Measurements from ENCODE around the gene FADS2.

FADS2 gene

DNA sequence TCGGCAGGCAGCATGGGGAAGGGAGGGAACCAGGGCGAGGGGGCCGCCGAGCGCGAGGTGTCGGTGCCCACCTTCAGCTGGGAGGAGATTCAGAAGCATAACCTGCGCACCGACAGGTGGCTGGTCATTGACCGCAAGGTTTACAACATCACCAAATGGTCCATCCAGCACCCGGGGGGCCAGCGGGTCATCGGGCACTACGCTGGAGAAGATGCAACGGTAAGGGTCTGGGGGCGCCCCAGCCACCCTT is 204 bp downstream of the FADS2 start:
- no peak for DNase-seq

GRCh38 chr11:61828629-61829407 is 718 bp downstream of the FADS2 start:
- DNase-seq, result no peak

DNA sequence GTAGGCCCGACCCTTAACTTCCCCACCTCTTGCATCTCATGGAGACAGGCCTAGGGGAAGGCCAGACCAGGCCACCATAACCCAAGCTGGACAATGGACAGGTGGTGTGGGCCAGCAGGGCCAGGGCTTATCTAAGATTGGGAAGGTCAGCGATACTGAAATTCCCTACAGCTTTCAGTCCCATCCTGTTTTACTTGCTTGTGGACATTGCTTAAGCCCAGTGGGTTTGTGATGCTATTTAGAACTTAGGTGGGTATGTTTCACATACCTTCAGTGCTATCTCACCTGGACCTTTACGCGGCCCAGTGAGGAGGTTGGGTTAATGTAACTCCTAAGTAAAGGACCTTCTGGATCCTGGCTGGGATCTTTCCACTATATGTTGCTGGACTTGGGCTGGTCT is 1.7 kb downstream of the FADS2 start:
- no peak for DNase-seq

DNA sequence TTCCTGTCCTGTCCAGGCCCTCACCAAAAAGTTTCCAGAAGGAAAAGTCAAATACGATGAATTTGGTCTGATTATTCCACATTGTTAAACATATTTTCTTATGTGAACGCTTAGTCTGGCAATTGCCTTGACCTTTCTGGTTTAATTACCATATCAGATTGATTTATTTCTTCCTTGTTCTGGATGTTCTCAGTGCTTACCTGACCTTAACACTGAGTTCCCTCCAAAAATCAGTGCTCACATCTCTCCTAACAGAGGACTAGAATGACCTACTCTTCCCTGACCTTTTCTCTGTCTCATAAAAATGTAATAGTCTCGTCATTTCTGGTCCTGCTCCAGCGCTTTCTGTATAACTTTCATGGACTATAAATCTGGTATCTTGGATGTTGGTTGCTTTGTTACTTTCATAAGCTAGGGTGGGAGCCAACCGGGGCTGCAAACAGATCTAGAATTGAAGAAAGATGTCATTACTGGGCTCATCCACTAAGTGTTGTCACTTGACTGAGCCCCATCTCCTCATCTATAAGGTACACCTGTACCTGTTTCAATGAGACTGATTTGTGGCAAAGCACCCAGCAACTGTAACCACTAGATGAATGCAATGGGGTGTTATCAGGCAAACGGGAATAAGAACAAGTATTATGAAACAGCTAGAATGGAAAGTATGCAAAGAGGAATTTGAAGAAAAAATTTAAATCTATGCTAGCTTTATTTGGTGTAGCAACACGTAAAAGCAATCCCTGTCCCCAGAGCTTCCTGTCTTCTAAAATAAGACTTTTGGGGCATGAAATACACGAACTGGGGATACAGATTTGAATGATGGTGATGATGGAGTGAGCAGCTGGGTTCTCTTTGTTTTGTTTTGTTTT is 2.4 kb downstream of the FADS2 start:
- no peak for DNase-seq

GRCh38 chr11:61832207-61832606 is 4.1 kb downstream of the FADS2 start:
- no peak for DNase-seq

- DNase-seq, result no peak
Observed at GRCh38 chr11:61832754-61833153, 4.7 kb downstream of the FADS2 start.

DNA sequence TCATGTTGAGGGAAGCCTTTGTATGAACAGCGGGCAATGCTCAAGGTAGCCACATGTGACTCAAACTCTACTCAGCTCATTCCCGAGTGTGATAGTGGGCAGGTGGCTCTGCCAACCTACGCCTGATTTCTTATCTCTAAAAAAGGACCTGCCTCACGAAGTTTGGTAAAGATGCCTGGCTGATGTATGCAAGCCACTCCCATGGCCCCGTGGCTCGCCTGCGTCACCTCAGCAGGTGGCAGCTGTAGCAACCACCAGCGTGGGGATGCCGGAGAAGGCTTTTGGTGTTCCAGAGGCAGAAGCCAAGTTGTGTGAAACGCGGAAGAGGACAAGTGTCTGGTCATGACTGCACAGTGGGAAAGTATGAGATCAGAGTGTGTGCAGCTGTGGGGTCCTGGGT is 5.4 kb downstream of the FADS2 start:
- no peak for DNase-seq

GRCh38 chr11:61833926-61834277 is 5.8 kb downstream of the FADS2 start:
- no peak for DNase-seq

DNA sequence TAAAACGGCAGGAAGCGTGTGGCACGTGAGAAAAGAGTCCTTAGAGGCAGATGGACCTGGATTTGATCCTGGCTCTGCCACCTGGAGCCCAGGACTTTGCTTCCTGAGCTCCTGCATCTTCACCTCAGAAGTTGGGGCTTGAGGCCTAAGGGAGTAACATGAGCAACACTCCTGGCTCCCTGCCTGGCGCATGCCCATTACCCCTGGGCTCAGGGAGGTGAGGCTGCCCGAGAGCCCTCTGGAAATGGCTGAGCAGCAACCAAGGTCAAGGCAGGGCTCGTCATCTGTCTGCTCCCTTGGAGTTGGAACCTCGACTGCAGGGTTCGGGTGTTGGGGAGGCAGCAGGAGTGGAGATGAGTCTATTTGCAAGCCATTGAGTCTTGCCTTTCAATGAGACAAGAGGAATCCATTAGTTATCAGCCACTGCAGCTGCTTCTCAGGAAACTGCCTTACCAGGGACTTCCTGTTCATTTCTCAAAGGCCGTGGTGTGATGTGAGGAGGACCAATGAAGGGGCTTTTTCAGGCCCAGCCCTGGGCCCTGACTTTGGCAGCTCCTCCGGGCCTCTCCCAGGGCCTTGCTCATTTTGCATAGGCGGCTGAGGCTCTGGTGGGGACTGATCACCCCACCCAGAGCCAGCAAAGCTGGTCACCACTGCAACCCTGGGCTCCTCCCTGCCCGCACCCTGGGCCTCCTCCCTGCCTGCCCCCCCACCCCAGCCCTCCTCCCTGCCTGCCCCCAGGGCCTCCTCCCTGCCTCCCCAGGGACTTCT is 6.4 kb downstream of the FADS2 start:
- DNase-seq, result no peak

GRCh38 chr11:61836193-61836592 is 8.1 kb downstream of the FADS2 start:
- no peak for DNase-seq

DNA sequence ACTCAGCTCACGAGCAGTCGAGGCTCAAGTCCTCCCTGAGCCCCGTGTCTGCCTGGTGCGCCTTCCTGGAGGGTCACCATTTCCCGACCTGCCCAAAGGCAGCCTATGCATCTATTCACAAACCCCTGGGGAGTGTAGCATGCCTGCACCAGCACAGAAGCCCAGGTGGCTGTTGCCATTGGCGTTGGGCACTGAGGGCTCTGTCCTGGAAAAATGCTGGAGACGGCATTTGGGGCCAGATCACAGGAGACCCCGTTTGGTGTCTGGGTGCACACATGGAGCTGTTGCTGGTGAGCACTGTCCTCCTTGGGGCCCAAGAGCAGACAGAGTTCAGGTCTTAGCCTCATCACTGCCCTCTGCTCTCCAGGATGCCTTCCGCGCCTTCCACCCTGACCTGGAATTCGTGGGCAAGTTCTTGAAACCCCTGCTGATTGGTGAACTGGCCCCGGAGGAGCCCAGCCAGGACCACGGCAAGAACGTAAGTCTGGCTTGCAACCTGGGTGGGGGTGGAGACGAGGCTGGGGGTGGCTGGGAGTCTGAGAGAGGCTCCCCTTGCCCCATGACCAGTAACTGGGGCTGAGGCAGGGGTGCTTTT is 9.4 kb downstream of the FADS2 start:
- no peak for DNase-seq

- DNase-seq, result no peak
Observed at GRCh38 chr11:61838501-61838900, 10.4 kb downstream of the FADS2 start.

- no peak for DNase-seq
Observed at GRCh38 chr11:61838921-61839320, 10.8 kb downstream of the FADS2 start.

DNA sequence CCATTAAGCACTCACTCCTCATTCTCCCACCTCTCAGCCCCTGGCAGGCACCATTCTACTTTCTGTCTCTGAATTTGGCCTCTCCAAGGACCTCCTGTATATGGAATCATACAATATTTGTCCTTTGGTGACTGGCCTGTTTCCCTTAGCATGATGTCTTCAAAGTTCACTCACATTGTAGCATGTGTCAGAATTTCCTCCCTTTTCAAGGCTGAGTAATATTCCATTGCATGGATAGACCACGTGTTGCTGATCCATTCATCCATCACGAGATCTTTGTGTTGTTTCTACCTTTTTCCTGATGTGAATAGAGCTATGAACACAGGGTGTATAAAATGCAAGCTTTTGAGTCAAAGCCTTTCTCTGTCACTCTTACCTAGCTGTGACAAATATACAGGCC is 11.6 kb downstream of the FADS2 start:
- no peak for DNase-seq

- no peak for DNase-seq
Observed at GRCh38 chr11:61840371-61840770, 12.3 kb downstream of the FADS2 start.

GRCh38 chr11:61841636-61842527 is 13.8 kb downstream of the FADS2 start:
- DNase-seq, result no peak

DNA sequence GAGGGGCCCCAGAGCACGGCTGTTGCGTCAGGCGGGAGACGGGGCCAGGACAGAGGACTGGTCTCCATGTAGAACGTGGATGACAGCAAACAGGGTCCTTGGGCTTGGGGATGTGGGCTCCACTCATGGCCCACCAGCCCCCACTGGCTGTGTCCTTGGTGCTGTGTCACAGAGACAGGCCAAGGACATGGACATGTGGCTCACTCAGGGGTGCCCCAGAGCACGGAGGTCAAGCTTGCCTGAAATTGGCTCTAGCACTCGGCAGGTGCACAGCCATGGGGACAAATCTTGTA is 14.4 kb downstream of the FADS2 start:
- no peak for DNase-seq

DNA sequence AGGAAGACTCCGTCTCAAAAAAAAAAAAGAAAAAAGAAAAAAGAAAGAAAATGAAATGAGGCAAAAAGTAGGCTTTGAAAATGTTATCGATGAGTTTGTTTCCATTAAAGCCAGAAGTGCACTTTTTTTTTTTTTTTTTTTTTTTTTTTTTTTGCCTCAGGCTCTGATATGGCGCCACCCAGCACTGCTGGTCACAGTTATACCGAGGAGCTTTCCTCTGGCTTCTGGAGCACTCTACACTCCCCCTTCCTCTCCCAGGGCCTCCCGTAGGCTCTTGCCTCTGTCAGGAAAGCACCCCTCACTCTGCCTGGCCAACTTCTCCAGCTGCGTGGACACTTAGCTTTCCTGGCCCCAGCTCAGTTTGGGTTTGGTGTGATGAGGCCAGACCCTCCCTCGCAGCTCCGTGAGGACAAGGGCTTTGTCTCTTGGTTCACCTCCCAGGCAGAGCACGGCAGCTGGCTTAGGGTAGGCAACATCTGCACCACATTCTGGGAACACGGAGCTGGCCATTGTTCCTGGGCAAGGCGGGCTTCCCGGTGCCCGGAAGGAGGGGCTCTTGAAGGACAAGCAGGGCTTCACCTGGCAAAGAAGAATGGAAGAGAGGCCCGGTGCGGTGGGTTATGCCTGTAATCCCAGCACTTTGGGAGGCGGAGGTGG is 16.9 kb downstream of the FADS2 start:
- no peak for DNase-seq

DNA sequence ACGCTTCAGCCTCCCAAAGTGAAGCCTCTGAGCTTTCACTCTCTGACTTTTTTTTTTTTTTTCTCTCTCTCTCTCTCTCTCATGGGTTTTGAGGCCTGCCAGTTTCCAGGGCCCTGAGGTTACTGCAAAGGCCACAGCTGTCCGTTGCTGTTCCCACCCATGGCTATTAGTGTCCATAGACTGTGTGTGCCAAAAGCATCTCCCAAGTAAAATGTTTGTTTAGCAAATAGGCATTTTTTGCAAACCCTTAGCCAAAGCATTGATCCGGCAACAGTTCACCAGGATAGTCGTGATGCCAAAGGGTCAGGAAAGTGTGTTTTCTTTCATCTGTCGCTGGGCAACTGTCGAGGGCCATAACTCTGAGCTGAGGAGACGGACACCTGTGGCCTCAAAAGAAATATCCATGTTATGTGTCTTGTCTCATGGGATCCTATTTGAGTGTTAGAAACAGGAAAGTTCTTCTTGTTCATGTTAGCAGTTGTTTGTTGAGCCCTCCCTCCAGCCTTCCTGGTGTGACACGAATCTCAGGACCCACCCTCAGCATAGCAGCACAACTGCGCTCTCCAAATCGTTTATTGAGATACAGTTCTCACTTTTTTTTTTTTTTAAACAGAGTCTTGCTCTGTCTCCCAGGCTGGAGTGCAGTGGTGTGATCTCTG is 18.4 kb downstream of the FADS2 start:
- no peak for DNase-seq

- no peak for DNase-seq
Observed at GRCh38 chr11:61847914-61848581, 19.9 kb downstream of the FADS2 start.

DNA sequence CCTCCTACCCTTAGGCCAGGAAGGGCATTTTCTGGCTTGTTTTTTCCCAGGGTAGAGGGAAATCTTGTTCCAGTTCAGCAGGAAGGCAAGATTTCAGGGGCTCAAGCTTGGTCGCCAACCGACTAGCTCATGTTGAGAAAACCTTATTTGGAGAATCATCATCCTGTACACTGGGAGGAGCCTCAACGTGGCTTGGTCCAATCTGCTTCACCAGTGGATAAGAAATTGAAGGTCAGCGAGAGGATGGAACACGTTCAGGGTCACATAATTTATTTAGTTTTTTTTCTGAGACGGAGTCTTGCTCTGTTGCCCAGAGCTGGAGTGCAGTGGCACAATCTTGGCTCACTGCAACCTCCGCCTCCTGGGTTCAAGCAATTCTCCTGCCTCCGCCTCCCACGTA is 20.5 kb downstream of the FADS2 start:
- DNase-seq, result no peak

Measured in GOT3 (cell line).